ENCODE results near the gene GJA3.

DNA sequence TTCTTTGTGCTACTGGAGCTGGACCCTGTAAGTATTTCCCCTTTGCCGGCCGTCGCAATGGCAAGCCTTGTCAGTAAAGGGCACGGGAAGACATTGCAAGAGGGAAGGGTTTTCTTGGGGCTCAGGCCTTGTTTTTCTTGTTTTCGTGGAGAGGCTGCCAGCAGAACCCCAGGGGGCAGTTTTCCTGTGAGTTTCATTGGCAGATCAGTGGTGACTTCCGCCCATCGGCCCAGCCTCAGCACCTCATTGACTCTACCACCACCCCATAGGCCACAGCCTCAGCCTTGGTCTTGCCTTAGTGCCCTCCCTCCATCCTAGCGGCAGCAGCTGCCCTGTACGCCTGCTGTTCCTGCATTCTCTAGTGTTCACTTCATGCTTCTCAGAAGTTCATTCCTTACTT is 61.5 kb downstream of the GJA3 start:
- TF ChIP-seq CTCF (IDR thresholded peaks at IDR 0.05) (no peak), POLR2AphosphoS5 (IDR thresholded peaks at IDR 0.05) (no peak)

All from transverse colon (tissue), 4 donors.